NCI-H1092 (cell line): ENCODE data around the gene SEBOX.

ENCODE experiments used
- DNase-seq: peaks from one replicate; lab custom pipeline; 2025; lab: John Stamatoyannopoulos, UW

The SEBOX gene

DNA sequence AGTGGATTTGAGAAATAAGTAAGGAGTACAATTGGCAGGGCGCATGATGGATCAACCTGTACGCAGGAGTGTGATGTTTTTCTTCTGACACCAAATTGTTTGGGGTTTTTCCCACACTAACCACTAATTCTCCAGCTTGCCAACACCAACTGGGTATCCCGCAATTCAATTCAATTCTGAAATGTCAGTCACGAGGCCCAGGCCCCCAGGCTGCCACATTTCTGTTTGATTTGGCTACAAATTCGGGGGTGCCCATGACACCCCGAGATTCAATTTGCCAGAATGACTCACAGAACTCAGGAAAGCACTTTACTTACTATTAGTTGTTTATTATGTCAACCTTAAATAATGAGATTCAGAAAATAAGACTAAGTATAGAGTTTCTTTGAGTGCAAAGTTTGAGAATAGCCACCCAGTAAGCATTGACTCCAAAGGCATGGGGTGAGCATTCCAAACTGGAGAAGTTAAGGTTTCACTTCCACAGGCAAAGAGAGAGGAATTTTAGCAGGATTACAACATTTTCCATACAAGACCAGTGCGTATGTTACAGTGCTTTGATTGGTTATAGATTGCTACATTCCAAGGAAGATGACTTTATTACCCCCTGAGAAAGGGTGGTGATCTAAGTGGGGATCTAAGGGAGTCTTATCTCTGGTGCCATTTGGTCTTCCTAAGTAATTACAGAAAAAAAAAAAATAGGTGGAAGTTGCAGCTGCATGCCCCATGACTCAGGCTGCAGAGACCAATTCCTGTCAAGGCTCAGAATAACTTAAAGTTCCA lies 29.5 kb upstream of the SEBOX start:
- DNase-seq = no peak

DNA sequence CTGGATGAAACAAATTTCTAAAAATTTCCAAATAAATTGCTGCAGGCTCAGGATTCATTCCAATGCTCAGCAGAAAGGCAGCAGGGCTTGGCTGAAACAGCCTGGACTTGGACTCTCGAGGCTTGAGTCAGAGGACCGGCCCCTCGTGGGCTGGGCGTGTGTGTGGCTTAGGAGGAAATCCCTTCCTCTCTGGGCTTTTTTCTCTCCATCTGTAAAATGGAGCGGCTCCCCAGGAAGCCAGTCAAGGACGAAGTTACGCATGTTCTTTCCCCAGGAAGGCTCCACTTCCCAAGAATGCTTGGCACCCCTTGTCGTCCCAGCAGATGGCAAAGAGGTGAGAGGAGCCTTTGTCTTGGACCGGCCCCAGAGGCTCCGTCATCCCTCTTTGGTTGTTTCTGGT lies 27.5 kb upstream of the SEBOX start:
- no peak for DNase-seq

DNA sequence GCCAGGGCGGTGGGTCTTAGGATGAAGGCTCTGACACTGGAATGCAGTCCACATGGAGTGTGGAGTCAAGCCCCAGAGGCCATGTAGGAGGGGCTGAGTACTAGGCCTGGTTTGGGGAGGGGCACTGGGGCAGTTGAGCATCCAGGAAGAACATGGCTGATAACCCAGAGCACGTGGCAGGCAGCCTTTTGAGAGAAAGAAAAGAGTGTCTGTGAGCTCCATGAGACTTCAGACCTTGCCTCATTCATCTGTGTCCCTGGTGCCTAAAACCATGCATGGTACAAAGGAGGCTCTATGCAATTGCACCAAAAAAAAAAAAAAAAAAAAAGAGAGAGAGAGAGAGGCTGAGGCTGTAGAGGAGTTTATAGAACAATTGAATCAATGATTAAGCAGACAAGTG lies 26.4 kb upstream of the SEBOX start:
- no peak for DNase-seq

DNA sequence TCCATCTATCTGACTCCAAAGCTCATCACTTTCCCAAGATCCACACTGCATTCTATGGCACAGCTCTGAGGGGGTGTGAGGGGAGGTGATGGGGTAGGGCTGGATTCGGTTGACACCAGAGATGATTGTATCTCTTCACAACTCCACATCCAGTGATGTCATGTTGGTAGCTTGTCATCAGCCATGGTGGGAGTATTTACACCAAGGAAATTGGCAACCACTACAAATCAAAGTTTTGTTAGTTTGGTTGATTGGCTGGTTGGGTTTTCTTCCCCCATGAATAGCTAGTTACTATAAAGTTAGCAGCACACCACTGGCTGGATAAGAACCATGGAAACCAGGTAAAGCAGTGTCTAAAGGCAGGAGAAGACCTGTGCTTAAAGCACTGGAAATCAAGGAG lies 26.0 kb upstream of the SEBOX start:
- DNase-seq = no peak

DNA sequence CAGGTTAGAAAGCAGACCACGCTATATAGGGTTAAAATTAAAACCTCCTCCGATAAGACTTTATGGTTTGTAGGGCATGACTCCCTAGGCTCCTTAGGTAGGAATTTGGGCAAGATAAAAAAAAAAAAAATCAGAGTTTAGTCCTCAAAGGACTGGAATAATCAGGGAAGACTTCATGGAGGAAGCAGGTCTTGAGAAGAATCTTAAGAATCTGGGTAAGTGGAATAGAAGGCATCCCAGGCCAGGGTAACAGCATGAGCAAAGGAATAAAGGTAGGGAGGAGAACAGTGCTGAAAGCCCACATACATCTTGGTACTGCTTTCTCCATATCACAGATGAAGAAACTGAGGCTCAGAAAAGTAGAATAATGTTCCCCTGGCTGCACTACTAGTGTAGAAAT lies 25.6 kb upstream of the SEBOX start:
- no peak for DNase-seq

DNA sequence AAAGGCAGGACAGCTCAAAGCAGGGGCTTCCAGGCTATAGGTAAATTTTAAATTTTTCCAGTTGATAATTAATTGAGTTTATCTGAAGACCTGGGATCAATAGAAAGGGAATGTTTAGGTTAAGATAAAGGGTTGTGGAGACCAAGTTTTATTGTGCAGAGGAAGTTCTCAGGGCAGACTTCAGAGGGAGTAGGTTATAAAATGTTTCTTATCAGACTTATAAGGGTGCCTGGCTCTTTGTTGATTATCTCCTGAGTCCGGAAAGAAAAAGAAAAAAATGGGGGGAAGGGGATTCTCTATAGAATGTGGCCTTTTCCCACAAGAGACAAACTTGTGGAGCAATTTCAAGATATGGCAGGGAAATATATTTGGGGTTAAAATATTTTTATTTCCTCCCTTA lies 25.1 kb upstream of the SEBOX start:
- no peak for DNase-seq

DNA sequence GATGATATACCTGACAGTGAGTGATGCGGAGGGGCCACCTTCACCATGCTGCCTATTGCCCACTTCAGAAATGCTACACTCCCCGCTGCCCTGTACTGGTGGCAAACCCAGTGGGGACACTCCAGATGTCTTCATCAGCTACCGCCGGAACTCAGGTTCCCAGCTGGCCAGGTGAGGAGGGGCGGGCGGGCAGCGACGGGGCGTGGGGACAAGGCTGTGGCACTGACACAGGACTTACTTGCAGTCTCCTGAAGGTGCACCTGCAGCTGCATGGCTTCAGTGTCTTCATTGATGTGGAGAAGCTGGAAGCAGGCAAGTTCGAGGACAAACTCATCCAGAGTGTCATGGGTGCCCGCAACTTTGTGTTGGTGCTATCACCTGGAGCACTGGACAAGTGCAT lies 23.1 kb upstream of the SEBOX start:
- no peak for DNase-seq

DNA sequence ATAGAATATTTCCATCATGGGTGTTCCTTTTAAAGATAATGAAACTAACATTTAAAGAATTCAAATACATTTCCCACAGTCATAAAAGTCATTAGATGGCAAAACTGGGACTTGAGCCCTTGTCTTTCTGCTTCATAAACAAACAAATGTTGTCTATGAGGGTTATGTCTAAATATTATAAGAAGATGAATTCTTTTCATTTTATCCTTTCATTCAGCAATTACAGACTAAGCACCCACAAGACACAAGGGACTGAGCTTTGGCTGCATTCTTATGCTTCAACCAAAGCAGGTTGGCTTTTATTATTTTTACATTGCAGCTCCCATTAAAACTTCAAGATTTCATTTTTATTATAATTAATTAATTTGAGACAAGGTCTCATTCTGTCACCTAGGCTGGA lies 21.4 kb upstream of the SEBOX start:
- DNase-seq = no peak

DNA sequence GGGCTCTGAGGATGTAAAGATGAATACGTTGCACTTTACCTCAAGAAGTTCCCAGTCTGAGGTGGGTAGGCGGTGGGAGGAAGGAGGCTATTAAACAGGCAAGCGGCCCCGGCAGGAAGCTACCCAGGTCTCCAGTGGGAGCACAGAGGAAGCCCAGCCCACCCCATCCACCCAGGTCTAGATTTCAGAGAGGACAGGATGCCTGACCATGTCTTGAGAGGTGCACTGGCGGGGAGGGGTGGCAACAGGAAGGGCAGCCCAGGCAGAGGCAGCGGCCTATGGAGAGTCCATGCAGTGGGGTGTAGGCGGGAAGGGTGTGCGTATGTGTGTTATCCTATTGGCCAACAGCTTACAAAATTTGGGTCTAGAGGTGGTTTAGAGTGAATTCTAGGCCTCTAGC lies 20.4 kb upstream of the SEBOX start:
- no peak for DNase-seq

DNA sequence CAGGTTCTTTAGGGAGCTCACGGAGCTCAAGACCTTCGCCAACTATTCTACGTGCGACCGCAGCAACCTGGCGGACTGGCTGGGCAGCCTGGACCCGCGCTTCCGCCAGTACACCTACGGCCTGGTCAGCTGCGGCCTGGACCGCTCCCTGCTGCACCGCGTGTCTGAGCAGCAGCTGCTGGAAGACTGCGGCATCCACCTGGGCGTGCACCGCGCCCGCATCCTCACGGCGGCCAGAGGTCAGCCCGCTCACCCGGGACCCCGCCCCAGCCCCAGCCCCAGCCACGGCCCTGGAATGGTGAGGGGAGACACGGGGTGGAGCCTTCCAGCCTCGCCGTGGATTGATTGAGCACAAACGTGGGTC lies 20.0 kb upstream of the SEBOX start:
- no peak for DNase-seq

DNA sequence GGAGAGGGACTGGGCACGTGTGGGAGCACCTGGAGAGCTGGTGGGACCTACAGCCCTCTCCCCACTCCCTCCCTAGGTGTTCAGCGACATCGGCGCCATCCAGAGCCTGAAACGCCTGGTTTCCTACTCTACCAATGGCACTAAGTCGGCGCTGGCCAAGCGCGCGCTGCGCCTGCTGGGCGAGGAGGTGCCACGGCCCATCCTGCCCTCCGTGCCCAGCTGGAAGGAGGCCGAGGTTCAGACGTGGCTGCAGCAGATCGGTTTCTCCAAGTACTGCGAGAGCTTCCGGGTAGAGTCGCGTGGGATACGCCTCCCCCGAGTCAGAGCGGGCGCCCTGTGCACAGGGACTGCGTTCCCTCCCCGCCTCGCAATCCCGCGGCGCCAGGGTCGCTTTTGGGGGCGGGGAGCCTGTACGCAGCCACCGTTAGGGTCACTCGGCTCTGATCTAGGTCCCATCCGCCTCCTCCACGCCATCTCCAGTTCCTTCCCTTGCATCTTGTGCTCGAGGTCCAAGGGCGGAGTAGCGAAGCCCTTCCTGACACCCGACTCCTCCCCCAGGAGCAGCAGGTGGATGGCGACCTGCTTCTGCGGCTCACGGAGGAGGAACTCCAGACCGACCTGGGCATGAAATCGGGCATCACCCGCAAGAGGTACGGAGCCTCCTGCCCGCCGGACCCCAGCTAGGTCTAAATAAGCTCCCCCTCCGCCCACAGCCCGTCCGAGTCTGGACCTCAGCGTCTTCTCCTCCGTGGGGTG lies 19.5 kb upstream of the SEBOX start:
- no peak for DNase-seq

DNA sequence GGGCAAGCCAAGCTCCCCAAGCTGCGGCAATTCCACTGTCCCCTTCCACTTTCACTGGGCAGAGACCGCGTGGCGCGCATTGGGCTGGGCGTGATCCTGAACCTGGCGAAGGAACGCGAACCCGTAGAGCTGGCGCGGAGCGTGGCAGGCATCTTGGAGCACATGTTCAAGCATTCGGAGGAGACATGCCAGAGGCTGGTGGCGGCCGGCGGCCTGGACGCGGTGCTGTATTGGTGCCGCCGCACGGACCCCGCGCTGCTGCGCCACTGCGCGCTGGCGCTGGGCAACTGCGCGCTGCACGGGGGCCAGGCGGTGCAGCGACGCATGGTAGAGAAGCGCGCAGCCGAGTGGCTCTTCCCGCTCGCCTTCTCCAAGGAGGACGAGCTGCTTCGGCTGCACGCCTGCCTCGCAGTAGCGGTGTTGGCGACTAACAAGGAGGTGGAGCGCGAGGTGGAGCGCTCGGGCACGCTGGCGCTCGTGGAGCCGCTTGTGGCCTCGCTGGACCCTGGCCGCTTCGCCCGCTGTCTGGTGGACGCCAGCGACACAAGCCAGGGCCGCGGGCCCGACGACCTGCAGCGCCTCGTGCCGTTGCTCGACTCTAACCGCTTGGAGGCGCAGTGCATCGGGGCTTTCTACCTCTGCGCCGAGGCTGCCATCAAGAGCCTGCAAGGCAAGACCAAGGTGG lies 16.3 kb upstream of the SEBOX start:
- no peak for DNase-seq

DNA sequence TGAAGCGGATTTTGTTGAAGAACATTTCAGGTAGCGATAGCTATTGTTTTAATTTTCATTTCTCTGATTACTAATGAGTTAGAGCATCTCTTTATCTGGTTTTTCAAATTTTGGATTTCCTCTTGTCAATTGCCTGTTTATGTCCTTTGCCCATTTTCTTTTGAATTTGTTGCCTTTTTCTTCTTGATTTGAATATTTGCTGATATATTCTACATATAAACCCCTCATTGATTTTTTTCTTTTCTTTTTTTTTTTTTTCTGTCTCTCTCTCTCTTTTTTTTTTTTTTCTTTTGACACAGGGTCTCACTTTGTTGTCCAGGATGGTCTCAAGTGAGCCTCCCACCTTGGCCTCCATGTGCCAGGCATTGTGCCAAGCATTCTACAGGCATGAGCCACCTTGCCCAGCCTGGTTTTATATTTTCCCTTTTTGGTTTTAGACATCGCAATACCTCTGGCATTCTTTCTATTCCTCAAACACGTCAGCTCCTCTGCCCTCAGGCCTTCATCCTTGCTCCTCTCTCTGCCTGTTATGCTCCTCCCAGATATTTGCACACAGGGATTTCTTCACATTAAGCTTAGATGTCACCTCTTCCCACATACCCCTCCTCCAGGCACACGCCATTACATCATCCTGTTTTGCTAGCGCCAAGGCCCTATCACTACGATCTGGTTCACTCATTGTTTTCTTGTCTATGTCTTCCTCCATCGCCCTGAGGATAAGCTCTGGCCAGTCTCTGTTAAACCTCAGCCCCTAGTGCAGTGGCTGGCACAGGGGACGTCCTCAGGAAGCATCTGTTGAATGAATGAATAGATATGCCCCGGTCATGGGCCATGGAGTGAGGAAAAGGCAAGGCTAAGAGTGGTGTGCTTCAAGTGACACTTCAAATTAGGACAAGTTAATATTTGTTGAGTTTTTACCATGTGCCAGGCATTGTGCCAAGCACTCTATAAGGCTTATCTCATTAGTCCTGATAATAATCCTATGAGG lies 15.1 kb upstream of the SEBOX start:
- no peak for DNase-seq

DNA sequence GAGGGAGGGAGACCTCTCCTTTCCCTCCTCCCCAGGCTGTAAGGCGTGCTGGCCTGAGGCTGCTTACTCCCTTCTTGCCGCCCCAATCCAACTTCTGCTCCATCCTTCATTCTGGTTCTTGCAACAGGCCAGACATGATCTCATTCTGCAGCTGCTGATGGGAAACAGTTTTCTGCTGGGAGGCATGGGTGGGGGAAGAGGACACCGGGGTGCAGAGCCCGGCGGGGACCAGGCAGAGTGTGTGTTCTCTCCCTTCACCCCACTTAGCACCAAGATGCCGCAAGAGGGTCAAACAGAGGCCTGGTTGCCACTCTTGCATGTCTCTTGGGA lies 7.9 kb upstream of the SEBOX start:
- DNase-seq = no peak

DNA sequence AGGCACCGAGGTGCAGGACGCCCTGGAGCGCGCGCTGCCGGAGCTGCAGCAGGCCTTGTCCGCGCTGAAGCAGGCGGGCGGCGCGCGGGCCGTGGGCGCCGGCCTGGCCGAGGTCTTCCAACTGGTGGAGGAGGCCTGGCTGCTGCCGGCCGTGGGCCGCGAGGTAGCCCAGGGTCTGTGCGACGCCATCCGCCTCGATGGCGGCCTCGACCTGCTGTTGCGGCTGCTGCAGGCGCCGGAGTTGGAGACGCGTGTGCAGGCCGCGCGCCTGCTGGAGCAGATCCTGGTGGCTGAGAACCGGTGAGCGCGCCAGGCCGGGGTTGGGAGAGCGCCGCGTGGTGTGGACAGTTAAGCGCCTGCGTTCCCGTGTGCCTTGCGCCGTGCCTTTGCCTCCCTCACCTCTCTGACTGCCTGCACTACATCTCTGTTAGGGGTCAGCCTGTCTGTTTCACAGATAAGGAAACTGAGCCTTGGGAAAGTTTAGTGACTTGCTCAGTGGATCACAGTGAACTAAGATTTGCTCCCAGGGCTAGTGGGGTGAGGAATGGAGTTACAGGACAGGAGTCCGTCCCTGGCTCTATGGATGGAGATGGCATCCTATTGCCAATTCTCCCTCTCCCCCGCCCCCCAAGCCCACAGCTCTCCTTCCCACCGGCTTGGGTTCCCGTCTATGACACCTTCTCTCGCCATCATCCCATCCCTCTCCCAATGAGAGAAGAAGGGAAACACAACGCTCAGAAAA lies 7.4 kb upstream of the SEBOX start:
- no peak for DNase-seq

DNA sequence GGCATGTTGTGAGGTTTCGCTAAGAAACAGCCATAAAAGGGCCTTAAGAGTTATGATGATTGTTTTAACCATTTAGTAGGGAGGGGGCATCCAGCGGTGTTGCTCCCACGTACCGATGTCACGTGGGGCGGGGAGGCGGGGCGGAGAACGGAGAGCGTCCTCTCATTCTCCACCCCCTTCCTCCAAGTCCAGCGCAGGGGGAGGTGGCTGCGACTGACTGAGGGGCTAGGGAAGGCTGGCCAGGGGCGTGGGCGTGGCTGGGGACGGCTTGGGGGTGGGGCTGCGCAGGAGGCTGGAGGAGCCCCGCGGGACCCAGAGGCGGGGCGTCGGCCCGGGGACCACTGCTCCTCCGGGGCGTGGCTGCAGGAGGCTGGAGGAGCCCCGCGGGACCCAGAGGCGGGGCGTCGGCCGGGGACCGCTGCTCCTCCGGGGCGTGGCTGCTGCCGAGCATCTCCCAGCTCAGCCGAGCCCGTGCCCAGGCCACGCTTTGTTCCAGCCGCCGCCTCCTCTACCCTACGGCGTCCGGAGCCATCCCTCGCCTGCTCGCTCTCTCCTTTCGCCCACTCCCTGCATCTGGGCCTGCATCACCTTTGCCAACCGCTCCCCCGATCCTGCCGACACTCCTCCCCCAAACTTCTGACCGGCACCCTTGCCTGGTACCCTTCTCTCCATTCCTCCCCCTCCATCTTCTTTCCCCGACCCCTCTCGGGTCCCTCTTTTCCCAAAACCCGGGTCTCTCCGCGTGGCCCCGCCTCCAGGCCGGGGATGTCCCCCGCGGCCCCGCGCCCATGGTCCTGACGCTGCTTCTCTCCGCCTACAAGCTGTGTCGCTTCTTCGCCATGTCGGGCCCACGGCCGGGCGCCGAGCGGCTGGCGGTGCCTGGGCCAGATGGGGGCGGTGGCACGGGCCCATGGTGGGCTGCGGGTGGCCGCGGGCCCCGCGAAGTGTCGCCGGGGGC lies 6.5 kb upstream of the SEBOX start, which contains the start of gene SARM1:
Gene SARM1, plus strand, starts transcription at position 450 of the 958 bp plus-strand sequence. Its CDS starts 339 bp downstream, at position 789.
- DNase-seq = peak; percentile 88

DNA sequence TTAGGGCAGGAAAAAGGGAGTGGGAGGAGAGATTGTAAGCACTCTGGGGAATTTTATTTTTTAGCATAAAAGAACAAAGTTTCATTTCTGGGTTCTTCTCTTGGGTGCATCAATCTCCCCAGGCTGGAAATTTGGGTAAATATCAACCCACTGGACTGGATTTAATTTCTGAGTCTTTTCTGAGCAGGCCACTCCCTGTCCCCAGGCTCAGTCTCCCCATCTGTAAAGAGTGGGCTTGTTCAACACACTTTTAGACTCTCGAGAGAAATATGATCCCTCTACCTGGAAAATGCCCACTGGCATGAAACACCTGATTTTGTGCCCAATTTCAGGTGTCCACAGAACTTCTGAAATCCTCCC lies 5.7 kb upstream of the SEBOX start:
- no peak for DNase-seq

DNA sequence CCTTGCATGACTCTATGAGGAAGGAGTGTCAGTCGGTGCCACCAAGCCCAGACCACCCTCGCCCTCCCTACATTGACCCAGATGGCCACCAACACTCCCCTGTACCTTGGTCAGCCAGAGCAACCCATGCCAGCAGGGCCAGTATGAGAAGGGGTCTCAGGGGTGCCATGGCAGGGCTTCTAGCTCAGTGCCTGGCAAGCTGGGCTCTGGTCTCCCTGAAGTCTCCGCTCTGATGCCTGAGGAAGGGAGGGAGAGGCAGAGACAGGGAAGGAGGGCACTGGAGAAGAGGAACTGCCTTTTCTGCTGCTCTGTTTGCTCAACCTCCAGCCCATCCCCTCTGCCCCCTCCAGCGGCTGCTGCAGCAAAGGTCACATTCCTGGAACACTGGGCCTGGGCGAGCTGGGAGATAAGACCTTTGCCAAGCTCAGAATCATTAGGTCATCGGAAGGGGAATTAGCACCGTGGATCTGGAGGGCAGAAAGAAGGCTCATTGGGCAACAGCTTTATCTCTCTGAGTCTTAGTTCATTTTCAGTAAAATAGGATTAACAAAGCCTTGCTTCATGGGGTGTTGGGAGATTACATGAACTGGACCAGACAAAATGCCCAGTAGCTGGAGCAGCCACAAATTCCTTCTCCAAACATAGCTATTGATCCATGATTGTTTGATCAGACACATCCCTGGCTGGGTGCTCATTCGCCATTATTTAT lies 5.2 kb upstream of the SEBOX start, which contains the start of gene VTN:
Gene VTN, minus strand, starts transcription at position 273 of the 709 bp plus-strand sequence. Its CDS starts 104 bp downstream, at position 169.
- no peak for DNase-seq

DNA sequence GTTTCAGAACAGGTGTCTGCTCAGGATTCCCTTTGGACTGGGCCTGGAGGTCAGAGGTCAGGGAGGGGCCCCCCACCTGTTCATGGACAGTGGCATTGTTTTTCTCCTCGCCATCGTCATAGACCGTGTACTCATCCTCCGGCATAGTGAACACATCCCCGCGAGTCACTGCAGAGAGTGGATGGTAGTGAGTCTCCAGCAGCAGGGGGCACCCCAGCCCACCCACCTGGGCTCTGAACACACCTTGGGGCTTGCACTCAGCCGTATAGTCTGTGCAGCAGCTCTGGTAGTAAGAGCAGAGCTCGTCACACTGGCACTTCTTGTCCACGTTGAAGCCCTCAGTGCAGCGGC lies 4.7 kb upstream of the SEBOX start:
- DNase-seq = no peak
